Progenitor cell of endocrine pancreas (in vitro differentiated cells): ENCODE results near the gene TCF12. TPM values are rescaled to one million over a fixed set of nuclear protein-coding genes. Genes with fewer than 3 reads are reported as not detected.

Experiments
- DNase-seq: peaks from one replicate; pipeline ENCODE4 v3.0.0; 2021; ENCODE audit warnings: low spot score; ENCODE audit not compliant: unreplicated experiment
- H3K27ac Mint-ChIP-seq: 2 replicates; pipeline ENCODE4 v1.8.0; 2021; ENCODE audit warnings: mild to moderate bottlenecking, moderate library complexity, mixed read lengths
- H3K27me3 Mint-ChIP-seq: 2 replicates; pipeline ENCODE4 v1.8.0; 2021; ENCODE audit warnings: mixed read lengths
- H3K36me3 Mint-ChIP-seq: 2 replicates; pipeline ENCODE4 v1.8.0; 2022; ENCODE audit warnings: mixed read lengths; ENCODE audit not compliant: insufficient read depth
- H3K4me1 Mint-ChIP-seq: 2 replicates; pipeline ENCODE4 v1.8.0; 2021; ENCODE audit warnings: low read depth, mixed read lengths
- H3K4me3 Mint-ChIP-seq: 2 replicates; pipeline ENCODE4 v1.8.0; 2021; ENCODE audit warnings: low read depth, mild to moderate bottlenecking, moderate library complexity, mixed read lengths
- H3K9me3 Mint-ChIP-seq: 2 replicates; pipeline ENCODE4 v1.8.0; 2021; ENCODE audit warnings: low read depth, mixed read lengths
- total RNA-seq: library from RNA; stranded (reverse); gene quantifications from 2 replicates; pipeline ENCODE4 v1.2.1, GENCODE V29; 2021
- TF ChIP-seq, protein P1 (sequence below): fragments of 200-600 bp; sonication (generic); IDR thresholded peaks from one replicate; pipeline ENCODE4 v1.5.0; 2021; ENCODE audit warnings: antibody characterized with exemption, mild to moderate bottlenecking; ENCODE audit not compliant: unreplicated experiment

TCF12 gene
- total RNA-seq, 1 donor from 2014 or later = 164 TPM

DNA sequence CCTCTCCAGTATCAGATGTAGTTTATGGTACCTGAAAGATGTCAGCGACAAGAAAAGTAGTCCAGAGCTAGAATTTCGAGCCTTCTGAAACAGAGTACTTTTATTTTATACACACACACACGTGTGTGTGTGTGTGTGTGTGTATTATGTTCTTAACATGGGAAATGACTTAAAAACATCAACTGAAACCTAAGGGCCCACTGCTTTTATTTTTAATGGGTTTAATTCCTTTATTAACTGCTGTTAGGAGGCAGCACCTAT lies 1.9 kb downstream of the TCF12 start:
- H3K9me3 Mint-ChIP-seq = peaks cover 5% of the 10 kb centered on the region
- no peaks in the 10 kb centered on the region for H3K27me3 Mint-ChIP-seq
- no peak for DNase-seq
- TF ChIP-seq, protein P1, sequence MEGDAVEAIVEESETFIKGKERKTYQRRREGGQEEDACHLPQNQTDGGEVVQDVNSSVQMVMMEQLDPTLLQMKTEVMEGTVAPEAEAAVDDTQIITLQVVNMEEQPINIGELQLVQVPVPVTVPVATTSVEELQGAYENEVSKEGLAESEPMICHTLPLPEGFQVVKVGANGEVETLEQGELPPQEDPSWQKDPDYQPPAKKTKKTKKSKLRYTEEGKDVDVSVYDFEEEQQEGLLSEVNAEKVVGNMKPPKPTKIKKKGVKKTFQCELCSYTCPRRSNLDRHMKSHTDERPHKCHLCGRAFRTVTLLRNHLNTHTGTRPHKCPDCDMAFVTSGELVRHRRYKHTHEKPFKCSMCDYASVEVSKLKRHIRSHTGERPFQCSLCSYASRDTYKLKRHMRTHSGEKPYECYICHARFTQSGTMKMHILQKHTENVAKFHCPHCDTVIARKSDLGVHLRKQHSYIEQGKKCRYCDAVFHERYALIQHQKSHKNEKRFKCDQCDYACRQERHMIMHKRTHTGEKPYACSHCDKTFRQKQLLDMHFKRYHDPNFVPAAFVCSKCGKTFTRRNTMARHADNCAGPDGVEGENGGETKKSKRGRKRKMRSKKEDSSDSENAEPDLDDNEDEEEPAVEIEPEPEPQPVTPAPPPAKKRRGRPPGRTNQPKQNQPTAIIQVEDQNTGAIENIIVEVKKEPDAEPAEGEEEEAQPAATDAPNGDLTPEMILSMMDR = no peak
- peak overlapping the region; percentile 95 for H3K27ac Mint-ChIP-seq
- peaks cover 37% of the 10 kb centered on the region for H3K4me1 Mint-ChIP-seq
- peaks cover 29% of the 10 kb centered on the region for H3K36me3 Mint-ChIP-seq
- peak overlapping the region; percentile 91 for H3K4me3 Mint-ChIP-seq

- no peak for DNase-seq
- Mint-ChIP-seq H3K27me3 (no peaks in the 10 kb centered on the region), H3K9me3 (no peaks in the 10 kb centered on the region), H3K27ac (peak overlapping the region; percentile 7), H3K36me3 (peaks cover 22% of the 10 kb centered on the region), H3K4me1 (peaks cover 42% of the 10 kb centered on the region), H3K4me3 (no peak overlapping the region)
- TF ChIP-seq, protein P1 = no peak
These were observed 4.7 kb downstream of the TCF12 start for GRCh38 chr15:56923174-56923591.

- TF ChIP-seq, protein P1 = no peak
- no peak for DNase-seq
- H3K36me3 Mint-ChIP-seq = peaks cover 25% of the 10 kb centered on the region
- no peak overlapping the region for H3K27ac Mint-ChIP-seq
- no peaks in the 10 kb centered on the region for H3K9me3 Mint-ChIP-seq
- H3K27me3 Mint-ChIP-seq = no peaks in the 10 kb centered on the region
- no peak overlapping the region for H3K4me3 Mint-ChIP-seq
- H3K4me1 Mint-ChIP-seq = peaks cover 41% of the 10 kb centered on the region
These were observed 9.4 kb downstream of the TCF12 start for GRCh38 chr15:56927816-56928215.

DNA sequence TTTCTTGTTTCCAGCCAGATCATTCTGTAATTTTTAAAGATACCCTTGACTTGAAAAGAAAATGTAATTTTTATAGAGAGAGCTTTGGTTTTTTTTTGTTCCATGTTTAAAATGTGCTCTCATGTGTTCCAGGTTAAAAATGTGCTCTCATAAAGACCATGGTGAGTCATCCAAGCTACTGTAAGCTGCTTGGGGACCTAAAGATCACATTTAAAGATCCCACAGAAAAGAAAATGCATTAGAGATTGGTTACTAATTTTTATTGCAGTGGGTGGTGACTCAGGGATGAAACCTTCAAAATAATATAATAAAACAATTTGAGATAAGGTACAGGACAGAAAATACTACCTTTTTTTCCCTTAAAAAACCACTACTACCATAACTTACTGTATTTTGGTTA lies 11.0 kb downstream of the TCF12 start:
- Mint-ChIP-seq H3K9me3 (peaks cover under 1% of the 10 kb centered on the region), H3K27me3 (no peaks in the 10 kb centered on the region), H3K36me3 (peaks cover 23% of the 10 kb centered on the region), H3K27ac (no peak overlapping the region), H3K4me3 (no peak overlapping the region), H3K4me1 (peaks cover 33% of the 10 kb centered on the region)
- no peak for DNase-seq
- TF ChIP-seq, protein P1 = no peak

DNA sequence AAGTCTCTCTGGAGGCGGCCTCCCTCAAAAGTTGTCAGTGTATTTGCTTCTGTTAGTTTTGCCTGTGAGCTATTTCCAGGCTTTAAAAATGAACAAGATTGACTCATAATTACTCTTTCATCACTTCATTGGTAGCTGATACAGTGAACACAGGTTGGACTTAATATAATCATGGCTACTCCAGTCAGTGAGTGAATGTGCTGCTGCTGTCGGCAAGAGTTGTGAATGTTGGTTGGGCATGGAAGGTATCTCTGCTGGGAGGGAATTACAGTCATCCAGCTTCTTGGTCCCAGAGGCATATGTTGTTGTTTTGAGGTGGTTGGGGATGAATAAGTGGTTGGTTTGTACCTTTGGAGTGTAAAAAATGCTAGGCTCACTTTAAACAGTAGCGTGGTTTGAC lies 11.5 kb downstream of the TCF12 start:
- Mint-ChIP-seq H3K9me3 (peaks cover 6% of the 10 kb centered on the region), H3K27me3 (no peaks in the 10 kb centered on the region), H3K27ac (peak overlapping the region; percentile 67), H3K4me1 (peaks cover 33% of the 10 kb centered on the region), H3K36me3 (peaks cover 26% of the 10 kb centered on the region), H3K4me3 (no peak overlapping the region)
- DNase-seq = no peak
- TF ChIP-seq, protein P1 = no peak
